ENCODE results near the gene PIK3C2G. TPM values are rescaled to one million over a fixed set of nuclear protein-coding genes. Genes with fewer than 3 reads are reported as not detected.
"Not testable (repeated sequence)": the region's sequence is repeated elsewhere in the genome, so short reads cannot be mapped to it uniquely, and the experiment has no call there.

Gene PIK3C2G
- total and polyA plus RNA-seq, 10 of the 15 experiments (the other 5 are each of a cell fraction or from before 2014, with no cell fraction given): not detected

DNA sequence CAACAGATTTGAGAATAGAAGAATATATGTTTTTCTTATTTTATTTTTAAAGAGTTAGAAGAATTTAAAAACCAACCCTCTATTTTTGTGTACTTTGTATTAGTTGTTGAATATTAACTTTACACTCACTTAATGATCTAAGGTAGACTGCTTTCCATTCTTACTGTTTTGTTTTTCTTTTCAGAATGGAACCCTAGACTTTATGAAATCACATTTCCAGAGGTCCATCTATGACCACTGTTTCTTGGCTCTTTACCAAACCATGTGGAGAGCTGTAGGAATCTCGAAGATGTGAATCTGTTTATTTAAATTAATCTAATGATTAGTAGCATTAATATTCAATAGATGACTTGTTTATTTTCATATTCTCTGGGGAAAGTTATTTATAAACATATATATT is 7.2 kb upstream of the PIK3C2G start:
- Histone ChIP-seq H4K20me1 (ENCODE audit: control insufficient read depth, insufficient read depth) (no peaks in the 10 kb centered on the region), H3K79me2 (ENCODE audit: control insufficient read depth, insufficient read depth, low read length) (no peaks in the 10 kb centered on the region), H3K4me1 (ENCODE audit: control insufficient read depth, insufficient read depth, low read length) (no peaks in the 10 kb centered on the region), H3K9ac (ENCODE audit: control insufficient read depth, insufficient read depth, low read length) (no peak overlapping the region), H3K4me2 (ENCODE audit: control insufficient read depth, insufficient read depth) (no peak overlapping the region), H3K27me3 (replicated peaks in 1 of 2; ENCODE audit: control insufficient read depth in 2 of 2, insufficient read depth in 2 of 2, low read length in 1 of 2) (no peaks in the 10 kb centered on the region), H2AFZ (ENCODE audit: control insufficient read depth, low read depth, low read length) (no peak overlapping the region), H3K9me3 (replicated peaks; ENCODE audit: control insufficient read depth, insufficient read depth, low read length) (no peaks in the 10 kb centered on the region), H3K27ac (ENCODE audit: control insufficient read depth, insufficient read depth) (no peak overlapping the region), H3K36me3 (ENCODE audit: control insufficient read depth in 2 of 2, insufficient read depth in 2 of 2, low read length in 1 of 2) (no peaks in the 10 kb centered on the region), H3K4me3 (no peak overlapping the region)
- FAIRE-seq: no peak
- ChIA-PET SMC1A (ENCODE audit: uncharacterized antibody, unreplicated experiment) (no interaction called here), RAD21 (ENCODE audit: unreplicated experiment) (no interaction called here), CTCF (no interaction called here), POLR2A (no interaction called here)
- DNase-seq (ENCODE audit: low read depth, low spot score): no peak
- BruUV-seq (replicated peaks): no TSS peak
- intact Hi-C loops (cut with micrococcal nuclease; ENCODE audit: unreplicated experiment): loop anchor here (10.0 kb wide), 1 partner anchor 301 kb away; no protein-coding TSS in a partner anchor
- no peak for ATAC-seq
- in situ Hi-C loops (cut with MboI): loop anchor here (10.0 kb wide), 1 partner anchor 931 kb away; no protein-coding TSS in a partner anchor
- 0% methylated on average over 1 of the region's 1 CpG for WGBS (ENCODE audit: insufficient coverage, insufficient replicate concordance, low lambda C conversion rate, missing lambda C conversion rate)
- TF ChIP-seq, protein P1, sequence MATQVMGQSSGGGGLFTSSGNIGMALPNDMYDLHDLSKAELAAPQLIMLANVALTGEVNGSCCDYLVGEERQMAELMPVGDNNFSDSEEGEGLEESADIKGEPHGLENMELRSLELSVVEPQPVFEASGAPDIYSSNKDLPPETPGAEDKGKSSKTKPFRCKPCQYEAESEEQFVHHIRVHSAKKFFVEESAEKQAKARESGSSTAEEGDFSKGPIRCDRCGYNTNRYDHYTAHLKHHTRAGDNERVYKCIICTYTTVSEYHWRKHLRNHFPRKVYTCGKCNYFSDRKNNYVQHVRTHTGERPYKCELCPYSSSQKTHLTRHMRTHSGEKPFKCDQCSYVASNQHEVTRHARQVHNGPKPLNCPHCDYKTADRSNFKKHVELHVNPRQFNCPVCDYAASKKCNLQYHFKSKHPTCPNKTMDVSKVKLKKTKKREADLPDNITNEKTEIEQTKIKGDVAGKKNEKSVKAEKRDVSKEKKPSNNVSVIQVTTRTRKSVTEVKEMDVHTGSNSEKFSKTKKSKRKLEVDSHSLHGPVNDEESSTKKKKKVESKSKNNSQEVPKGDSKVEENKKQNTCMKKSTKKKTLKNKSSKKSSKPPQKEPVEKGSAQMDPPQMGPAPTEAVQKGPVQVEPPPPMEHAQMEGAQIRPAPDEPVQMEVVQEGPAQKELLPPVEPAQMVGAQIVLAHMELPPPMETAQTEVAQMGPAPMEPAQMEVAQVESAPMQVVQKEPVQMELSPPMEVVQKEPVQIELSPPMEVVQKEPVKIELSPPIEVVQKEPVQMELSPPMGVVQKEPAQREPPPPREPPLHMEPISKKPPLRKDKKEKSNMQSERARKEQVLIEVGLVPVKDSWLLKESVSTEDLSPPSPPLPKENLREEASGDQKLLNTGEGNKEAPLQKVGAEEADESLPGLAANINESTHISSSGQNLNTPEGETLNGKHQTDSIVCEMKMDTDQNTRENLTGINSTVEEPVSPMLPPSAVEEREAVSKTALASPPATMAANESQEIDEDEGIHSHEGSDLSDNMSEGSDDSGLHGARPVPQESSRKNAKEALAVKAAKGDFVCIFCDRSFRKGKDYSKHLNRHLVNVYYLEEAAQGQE (IDR thresholded peaks at IDR 0.05; ENCODE audit: low read depth, low read length): no peak

GRCh38 chr12:18255004-18255403 is 6.3 kb upstream of the PIK3C2G start:
- SMC1A ChIA-PET (ENCODE audit: uncharacterized antibody, unreplicated experiment); H3K4me2 ChIP-seq (ENCODE audit: control insufficient read depth, insufficient read depth); H3K27me3 ChIP-seq (replicated peaks in 1 of 2; ENCODE audit: control insufficient read depth in 2 of 2, insufficient read depth in 2 of 2, low read length in 1 of 2); H3K9me3 ChIP-seq (replicated peaks; ENCODE audit: control insufficient read depth, insufficient read depth, low read length); BruUV-seq (replicated peaks); H3K79me2 ChIP-seq (ENCODE audit: control insufficient read depth, insufficient read depth, low read length); H3K27ac ChIP-seq (ENCODE audit: control insufficient read depth, insufficient read depth); FAIRE-seq; CTCF ChIA-PET; H3K36me3 ChIP-seq (ENCODE audit: control insufficient read depth in 2 of 2, insufficient read depth in 2 of 2, low read length in 1 of 2); RAD21 ChIA-PET (ENCODE audit: unreplicated experiment); H3K4me3 ChIP-seq; H2AFZ ChIP-seq (ENCODE audit: control insufficient read depth, low read depth, low read length); H4K20me1 ChIP-seq (ENCODE audit: control insufficient read depth, insufficient read depth); DNase-seq (ENCODE audit: low read depth, low spot score); POLR2A ChIA-PET; H3K4me1 ChIP-seq (ENCODE audit: control insufficient read depth, insufficient read depth, low read length); ATAC-seq; H3K9ac ChIP-seq (ENCODE audit: control insufficient read depth, insufficient read depth, low read length): not testable (repeated sequence)
- in situ Hi-C loops (cut with MboI) (loop anchor here (10.0 kb wide), 1 partner anchor 930 kb away; no protein-coding TSS in a partner anchor), intact Hi-C loops (cut with micrococcal nuclease; ENCODE audit: unreplicated experiment) (loop anchor here (10.0 kb wide), 1 partner anchor 300 kb away; no protein-coding TSS in a partner anchor)
- 67% methylated on average over 6 of the region's 6 CpGs for WGBS (ENCODE audit: insufficient coverage, insufficient replicate concordance, low lambda C conversion rate, missing lambda C conversion rate)

Measured in GM12878 (cell line).